Bone marrow (tissue), 2 donors: ENCODE measurements around the gene PHACTR1.

Experiments
- DNase-seq, 2 donors: peaks; one replicate each; lab custom pipeline; 2025; lab: John Stamatoyannopoulos, UW

The PHACTR1 gene

DNA sequence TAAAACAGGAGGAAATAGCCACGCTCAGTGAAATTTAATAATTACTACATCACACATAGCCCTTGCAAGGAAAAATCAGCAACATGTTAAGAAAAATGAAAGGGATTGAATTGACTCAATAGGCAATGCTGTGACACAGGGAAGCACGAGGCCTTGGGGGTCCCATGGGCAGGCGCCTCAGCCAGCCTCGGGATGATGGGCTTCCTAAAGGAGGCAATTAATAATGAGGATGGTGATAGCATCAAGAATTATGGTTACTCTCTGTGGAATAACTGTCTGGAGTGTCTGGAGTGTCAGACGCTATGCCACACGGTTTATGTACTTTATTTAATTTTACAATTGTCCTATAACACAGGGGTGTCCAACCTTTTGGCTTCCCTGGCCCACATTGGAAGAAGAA is 481.6 kb downstream of the PHACTR1 start:
- DNase-seq: no peak

DNA sequence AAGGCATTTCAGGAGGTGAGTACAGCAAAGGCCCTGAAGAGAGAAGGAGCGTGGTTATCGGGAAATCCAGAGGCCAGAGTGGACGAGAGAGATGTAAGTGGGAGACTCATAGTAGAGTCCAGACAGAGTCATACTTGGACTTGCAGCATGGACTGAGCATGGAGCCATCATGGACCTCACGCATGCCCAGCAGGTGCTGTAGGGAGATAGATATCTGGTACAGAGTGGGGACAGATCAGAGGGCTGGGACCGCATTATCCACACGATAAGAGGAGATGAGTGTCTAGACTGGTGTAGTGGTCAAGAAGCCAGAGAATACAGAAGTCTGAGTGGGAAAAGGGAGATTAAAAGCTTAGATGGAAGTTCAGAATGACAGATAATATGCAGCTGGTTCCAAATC is 484.8 kb downstream of the PHACTR1 start:
- no peak for DNase-seq

DNA sequence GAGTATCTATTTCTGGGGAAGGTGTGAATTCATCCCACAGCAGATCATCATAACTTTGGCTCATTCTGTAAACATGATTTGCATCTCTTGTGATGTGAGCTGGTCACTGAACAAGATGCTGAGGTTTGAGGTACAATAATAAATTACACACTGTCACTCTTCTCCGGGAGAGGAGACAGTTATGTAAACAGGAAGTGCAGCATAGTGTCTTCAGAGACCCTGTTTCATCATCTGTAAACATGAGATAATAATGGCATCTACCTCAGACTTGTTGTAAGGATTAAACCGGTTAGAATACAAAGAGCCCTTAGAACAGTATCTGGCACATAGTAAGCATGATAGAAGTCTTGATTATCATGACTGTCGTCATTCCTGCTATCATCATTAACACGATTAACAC is 486.6 kb downstream of the PHACTR1 start:
- no peak for DNase-seq

DNA sequence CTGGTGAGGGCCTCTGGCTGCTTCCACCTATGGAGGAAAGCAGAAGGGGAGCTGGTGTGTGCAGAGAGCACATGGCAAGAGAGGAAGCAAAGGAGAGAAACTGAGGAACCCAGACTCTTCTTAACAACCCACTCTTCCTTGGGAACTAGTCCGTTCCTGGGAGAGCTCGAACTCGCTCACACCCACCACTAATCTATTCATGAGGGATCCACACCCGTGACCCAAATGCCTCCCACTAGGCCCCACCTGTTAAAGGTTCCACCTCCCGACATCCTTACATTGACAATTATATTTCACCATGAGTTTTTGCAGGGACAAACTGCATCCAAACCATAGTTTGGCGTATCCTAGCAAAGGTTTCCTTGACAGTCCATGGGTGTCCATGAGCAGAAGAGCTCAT is 488.5 kb downstream of the PHACTR1 start:
- DNase-seq: no peak

DNA sequence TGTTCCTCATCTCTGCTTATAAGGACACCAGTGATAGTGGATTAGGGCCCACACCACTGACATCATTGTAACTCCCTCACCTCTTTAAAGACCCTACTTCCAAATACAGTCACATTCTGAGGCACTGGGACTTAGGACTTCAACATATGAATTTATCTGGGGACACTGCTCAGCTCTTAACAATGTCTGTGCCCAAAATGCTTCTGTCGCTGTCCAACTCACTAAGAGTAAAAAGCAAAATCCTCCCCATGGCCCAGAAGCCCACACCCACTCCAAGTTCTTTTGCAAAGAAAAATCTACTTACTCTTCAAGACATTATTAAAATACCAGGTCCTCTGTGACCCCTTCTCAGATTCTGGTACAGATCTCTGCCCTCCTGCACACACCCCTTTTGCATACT is 495.5 kb downstream of the PHACTR1 start:
- no peak for DNase-seq

DNA sequence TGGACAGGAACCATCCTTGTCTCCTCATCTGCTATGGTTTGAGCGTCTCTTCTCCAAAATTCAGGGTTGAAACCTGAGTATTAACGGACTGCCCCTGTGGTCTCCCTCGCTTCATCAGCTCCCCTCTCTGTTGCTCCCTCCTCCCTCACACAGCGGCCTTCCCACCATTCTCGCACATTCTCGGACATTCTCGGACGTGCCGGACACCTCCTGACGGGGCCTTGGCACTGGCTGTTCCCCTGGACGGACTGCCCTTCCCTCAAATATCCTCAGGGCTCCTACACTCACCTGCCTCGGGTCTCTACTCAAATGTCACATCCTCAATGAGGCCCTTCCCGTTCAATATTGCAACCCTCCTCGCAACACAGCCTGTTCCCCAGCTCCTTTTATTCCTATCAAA is 496.0 kb downstream of the PHACTR1 start:
- DNase-seq: no peak

DNA sequence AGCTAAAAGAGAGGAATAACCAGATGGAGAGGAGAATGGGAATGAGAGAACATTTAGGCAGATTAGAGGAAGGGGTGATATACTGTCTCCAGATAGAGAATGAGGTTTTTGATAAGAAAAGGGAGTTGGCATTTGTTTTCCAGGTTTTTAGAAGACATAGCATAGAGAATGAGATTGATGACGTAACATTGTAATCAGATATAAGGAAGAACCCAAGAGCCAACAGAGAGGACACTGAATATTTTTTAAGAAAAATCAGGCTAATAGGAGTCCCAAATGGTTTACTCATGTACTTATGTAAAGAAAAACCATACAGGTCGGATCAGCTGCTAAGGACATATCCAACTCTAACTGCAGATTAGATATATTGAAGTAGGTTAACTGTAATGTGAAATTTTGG is 498.8 kb downstream of the PHACTR1 start:
- no peak for DNase-seq

DNA sequence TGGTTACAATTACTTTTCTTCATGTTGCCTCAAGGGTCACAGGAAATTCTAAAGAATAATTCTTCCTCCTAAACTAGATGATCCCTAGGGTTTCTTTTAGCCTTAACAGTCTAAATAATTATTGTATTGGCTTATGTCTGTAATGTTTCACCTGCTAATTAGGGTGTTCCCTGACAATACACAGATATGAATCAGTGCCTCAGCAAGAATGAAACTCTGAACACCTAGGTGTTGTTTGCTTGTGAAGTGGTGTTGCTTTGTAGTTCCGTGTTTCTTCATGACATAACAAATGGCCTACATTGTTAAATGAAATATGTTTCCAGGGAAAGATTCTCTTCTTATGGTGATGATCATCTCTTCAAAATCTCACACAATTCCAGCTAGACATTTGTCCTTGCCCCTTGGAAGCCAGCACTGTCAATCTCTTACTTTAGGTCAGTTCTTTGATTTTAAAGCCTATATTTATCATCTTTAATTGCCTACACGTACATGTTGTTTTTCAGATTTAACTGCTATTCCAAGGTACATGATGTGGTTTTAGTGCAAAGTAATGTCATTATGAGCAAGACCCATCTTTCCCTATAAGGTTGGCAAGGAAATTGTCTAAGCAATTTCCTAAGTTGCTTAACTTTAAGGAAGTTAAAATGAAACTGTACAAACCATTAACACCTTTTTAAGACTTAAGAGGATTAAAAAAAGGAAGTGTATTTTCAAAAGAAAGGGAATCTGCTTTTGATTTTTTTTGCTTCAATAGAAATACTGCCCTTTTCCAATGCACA is 499.9 kb downstream of the PHACTR1 start:
- no peak for DNase-seq

DNA sequence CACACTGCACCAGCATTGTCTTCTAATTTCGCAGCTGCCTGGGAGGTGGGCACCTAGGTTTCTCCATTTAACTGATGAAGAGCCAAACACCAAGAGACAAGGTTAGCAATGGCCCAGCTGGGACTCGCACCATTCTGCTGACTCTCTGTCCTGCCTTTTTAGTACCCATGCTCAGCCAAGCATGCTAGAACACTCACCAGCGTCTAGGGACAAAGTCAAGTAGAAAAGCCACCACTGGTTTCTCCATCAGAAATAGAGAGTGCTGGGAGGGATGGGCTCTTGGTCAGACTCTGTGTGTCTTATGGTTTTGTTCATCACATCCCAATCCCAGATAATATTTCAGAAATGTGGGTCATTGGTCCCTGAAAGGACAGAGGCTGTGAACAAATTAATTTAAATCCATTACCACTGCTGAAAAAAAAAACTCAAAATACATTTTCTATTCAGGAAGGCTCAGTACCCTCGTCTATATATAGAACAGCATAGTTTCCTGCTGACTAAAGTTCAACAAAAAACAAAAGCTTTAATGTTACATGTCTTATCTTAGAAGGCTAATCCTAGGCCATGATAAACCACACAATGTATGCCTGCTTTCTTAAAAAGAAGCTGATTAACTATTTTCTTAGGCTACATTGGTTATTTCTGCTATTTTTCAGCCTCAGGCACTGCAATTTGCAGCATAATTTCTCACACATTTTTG is 500.8 kb downstream of the PHACTR1 start:
- peak in 1 of 2 donors; percentile 14 for DNase-seq

DNA sequence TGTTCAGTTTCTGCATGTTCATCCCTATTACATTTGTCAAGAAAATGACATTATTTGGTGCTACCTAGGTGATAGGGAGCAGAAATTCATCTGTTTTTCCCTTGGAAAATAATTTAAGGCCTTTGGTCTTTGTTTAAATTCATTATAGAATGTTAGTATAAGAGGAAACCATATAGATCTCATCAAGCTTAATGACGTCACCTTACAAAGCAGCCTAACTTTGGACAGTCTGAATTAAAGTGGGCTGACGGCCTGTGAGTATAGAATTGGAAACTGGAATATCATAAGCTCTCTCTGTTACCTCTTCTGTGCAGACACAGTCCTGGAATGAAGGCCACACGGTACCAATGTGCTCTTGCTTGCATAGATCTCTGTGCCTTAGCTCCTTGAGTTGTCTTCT is 503.7 kb downstream of the PHACTR1 start:
- DNase-seq: no peak

DNA sequence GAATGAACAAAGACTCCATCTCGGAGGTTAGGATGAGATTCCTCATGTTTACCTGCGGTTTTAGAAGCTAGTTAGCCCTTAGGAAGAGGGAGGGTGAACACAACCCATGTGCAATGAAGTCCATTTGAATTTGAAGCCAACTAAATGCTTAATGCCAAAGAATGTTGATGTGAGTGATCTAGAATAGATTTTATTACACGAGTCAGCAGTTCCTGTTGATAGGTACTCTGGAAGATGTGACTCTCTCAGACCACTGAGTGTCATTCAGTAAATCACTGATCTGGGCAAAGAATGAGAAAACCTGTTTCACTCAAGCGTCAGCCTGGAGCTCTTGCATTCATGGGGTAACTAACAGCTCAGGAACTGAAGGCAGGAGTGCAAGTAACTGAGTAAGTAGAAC is 505.5 kb downstream of the PHACTR1 start:
- DNase-seq: no peak

DNA sequence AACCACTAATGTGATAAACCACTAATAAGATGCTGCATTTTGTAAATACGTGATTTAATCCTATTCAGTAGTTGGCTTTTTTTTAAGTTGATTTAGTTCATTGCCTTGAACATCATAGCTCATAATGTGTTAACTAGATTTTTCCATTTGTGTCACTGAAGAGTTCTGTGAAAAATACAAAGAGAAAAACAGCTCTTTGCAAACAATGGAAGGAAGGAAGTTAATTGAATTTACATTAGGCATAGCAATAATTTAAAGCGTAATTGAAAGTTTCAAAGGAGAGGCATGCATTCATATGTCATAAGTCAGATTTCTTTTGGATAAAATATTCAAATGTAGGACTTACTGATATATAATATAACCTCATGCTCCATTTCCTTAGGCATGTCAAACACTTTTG is 509.5 kb downstream of the PHACTR1 start:
- no peak for DNase-seq

DNA sequence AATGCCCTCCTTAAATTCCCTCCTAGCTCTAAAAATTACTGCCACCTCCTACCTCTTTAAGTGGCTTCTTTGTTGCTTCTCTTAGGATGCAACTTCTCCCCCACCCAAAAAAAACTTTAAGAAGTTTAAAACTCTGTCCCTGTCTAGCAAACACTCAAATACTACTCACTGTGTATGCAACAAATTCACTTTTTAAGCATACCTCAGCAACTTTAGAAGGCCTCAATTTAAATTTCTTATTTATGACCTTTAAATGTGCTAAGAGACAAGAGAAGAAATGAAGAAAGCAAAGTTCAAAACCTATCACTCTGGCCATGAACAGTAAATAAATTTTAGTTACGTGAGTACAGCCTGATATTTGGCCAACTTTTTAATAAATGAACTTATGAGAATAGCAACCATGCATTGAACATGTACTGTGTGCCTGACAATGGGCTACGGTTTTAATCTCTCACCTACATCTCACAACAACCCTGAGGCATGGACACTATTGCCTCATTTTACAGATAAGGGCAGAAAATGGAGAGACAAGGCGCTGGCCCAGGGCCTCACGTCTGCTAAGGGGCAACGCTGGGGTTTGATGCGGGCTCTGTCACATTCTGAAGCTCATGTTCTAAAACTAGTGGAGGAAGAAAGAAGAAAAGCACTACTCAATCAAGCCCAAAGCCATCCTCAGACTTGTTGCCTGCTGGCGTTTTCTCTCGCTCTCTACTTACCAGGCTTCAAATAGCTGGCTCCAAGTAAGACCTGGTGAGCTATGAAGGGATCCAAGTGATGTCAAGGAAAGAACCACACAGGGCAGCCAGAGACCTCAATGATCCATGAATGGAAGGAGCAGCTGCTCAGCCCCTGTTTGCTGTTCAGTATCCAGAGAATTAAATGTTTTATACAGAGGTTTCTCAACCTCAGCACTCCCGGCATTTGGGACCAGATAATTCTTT is 512.0 kb downstream of the PHACTR1 start:
- DNase-seq: no peak

DNA sequence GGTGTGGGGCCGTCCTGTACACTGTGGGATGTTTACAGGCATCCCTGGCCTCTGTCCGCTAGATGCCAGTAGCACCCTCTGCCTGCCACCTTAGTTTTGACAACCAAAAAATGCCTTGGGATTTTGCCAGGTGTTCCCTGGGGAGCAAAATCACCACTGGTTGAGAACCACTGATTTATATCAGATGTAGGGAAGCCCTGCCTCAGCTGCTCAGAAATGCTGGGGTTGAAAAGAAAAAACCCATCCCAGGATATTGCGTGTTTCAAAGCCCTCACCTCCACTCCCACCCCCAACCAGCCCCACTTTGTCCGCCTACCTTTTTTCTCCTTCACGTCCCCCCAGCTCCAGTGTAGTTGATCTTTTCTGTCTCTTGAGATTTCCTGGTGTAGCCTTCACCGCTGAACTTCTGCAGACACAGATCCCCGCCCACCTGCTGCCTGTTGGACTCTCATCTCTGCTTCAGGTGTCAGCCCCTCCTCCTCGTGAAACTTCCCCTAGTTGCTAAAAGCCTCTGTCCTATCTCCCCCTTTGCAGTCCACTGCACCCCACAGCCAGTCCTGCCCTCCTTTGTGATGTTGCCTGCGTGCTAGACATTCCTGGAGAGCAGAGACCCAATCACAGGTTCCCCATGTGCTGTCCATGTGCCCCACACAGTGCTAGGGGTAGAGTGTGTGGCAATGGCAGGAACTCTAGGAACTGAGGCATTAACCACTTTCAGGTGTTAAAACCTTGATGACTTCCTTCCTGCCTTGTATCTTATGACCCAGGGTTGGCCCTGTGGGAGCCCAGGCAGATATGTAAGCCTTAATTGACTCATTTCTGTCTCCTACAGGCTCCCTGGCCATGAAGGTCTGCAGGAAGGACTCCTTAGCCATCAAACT is 512.9 kb downstream of the PHACTR1 start:
- DNase-seq: no peak

DNA sequence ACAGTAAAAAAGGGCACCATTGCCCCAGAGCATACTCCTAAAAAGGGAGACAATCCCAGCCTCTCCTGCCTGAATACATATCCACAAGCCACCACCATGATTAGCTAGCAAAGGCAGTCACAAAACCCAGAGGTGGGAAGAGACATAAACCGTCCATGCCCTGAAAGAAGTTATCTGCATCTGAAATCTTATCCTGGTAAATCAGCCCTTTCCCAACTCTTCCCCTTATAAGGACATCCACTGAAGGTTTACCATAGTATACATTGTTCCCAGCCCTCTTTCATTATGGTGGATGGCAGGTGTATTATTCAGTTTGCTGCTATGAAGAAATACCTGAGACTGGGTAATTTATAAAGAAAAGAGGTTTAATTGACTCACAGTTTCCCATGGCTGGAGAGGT is 516.5 kb downstream of the PHACTR1 start:
- DNase-seq: no peak

DNA sequence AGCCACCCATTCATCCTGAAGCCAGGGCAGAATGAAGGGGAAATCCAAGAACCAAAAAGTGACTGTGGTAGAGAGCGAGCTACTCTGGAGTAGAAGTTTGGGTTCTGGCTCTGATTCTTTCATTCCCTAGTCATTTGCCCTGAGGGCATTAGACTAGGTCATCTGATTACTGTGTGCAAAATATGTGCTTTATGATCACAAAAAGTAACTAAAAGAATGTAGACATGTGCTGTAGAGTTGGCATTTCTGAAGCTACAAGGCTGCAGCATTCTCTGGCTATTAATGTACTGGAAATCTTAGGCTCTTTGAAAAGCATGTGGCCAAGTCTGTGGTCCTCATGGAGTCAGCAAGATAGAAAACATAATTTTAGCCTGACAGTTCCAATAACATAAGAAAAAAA is 517.6 kb downstream of the PHACTR1 start:
- no peak for DNase-seq

DNA sequence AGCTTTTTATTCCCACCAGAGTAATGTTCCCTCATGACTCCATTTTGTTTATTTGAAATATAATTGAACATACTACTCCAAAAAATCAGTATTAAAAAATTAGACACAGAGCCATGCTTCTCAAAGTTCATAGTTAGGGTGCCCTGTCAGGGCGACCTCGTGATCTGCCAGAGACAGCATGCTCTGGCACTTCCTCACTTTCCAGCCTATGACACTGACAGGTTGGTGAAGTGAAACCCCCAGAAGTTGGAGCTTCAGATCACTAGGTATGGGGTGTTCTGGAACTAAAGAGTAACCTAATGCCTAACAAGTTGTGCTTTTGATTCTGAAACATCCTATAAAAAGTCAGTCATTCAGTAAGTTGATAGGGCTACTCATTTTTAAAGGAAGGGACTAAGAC is 518.8 kb downstream of the PHACTR1 start:
- no peak for DNase-seq

DNA sequence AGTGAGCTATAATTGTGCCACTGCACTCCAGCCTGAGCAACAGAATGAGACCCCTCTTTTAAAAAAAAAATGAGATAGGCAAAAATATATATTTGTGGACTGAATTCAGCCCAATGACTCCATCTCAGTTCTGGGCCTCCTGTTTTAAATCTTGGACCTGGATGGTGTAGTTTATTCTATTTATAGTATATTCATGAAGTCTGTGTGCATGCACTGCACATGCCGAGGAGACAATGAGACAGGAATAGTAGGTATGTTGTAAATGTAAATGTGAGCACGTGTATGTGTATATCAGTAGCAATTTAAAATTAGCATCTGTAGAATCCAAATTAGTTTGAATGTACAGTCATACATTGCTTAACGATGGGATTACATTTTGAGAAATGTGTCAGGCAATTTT is 520.8 kb downstream of the PHACTR1 start:
- no peak for DNase-seq

DNA sequence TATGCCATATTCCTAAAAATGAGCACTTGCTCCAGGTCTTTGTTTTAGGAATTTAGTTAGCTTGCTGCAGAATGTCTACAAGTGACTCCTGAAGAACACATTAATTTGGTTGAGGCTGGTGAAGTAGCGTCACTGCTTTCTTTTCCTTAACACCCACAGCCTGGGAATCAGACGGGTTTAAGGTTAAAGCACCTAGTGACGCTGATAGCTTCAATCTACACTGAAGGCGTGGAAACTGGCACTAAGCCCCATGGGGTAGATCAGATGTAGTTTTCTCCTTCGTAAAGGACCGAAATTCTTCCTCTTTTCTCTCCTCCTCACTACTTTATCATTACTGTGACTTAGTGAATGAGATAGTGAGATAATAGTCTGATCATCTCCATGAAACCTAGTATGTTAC is 521.5 kb downstream of the PHACTR1 start:
- DNase-seq: no peak

DNA sequence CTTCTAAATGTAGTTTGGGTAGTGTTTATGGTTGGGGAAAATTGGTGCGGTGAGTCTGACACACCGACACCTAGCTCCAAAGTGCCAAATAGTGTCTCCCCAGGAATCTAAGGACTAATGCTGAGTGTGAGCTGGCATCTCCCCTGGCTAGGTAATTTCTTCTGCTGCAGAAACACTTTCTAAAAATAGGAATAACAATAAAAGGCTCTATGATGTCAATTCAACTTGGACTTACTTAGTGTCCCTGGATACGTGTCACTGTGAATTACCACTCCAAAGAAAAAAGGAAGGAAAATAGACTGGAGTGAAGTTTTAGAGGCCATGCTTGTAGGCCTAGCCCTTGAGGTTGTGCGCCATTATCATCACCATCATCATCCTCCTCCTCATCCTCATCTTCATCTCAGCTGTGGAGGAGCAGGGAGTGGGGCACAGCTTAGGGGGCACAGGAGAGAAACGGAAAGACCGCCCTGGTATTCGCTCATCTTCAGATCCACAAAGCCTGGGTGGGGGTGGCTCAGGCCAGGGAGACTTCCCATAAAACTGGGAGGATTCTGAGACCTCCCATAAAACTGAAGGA is 522.2 kb downstream of the PHACTR1 start:
- DNase-seq: no peak
